Measurements from ENCODE around the gene MT1X.

MT1X gene

GRCh38 chr16:56645311-56645710 is 37.0 kb upstream of the MT1X start:
- DNase-seq (ENCODE audit: low read depth) = no peak
- no peak for TF ChIP-seq CTCF (IDR thresholded peaks at IDR 0.05; ENCODE audit: low read length, missing control alignments)
- no peak overlapping the region for H3K4me3 ChIP-seq (replicated peaks; ENCODE audit: low read depth, low read length)

- DNase-seq (ENCODE audit: low read depth) = no peak
- H3K4me3 ChIP-seq (replicated peaks; ENCODE audit: low read depth, low read length) = no peak overlapping the region
- TF ChIP-seq CTCF (IDR thresholded peaks at IDR 0.05; ENCODE audit: low read length, missing control alignments) = no peak
These were observed 36.4 kb upstream of the MT1X start for GRCh38 chr16:56645838-56646237.

- DNase-seq (ENCODE audit: low read depth) = no peak
- no peak overlapping the region for H3K4me3 ChIP-seq (replicated peaks; ENCODE audit: low read depth, low read length)
- TF ChIP-seq CTCF (IDR thresholded peaks at IDR 0.05; ENCODE audit: low read length, missing control alignments) = no peak
These were observed 34.4 kb upstream of the MT1X start for GRCh38 chr16:56647641-56648431.

GRCh38 chr16:56649271-56649670 is 33.0 kb upstream of the MT1X start:
- TF ChIP-seq CTCF (IDR thresholded peaks at IDR 0.05; ENCODE audit: low read length, missing control alignments) = no peak
- DNase-seq (ENCODE audit: low read depth) = no peak

GRCh38 chr16:56649820-56650219 is 32.5 kb upstream of the MT1X start:
- DNase-seq (ENCODE audit: low read depth) = no peak
- no peak overlapping the region for H3K4me3 ChIP-seq (replicated peaks; ENCODE audit: low read depth, low read length)
- no peak for TF ChIP-seq CTCF (IDR thresholded peaks at IDR 0.05; ENCODE audit: low read length, missing control alignments)

More at GRCh38 chr16:56649271-56649670, 33.0 kb upstream of the MT1X start:
- no peak overlapping the region for H3K4me3 ChIP-seq (replicated peaks; ENCODE audit: low read depth, low read length)

GRCh38 chr16:56651586-56651985 is 30.7 kb upstream of the MT1X start, which contains the start of gene MT1B:
Gene MT1B (plus strand): TSS chr16:56651886. CDS start chr16:56651954, 68 bp downstream.
- H3K4me3 ChIP-seq (replicated peaks; ENCODE audit: low read depth, low read length) = no peak within 1 kb of the TSS
- no peak for DNase-seq (ENCODE audit: low read depth)
- TF ChIP-seq CTCF (IDR thresholded peaks at IDR 0.05; ENCODE audit: low read length, missing control alignments) = no peak

- no peak for TF ChIP-seq CTCF (IDR thresholded peaks at IDR 0.05; ENCODE audit: low read length, missing control alignments)
- H3K4me3 ChIP-seq (replicated peaks; ENCODE audit: low read depth, low read length) = no peak overlapping the region
- no peak for DNase-seq (ENCODE audit: low read depth)
These were observed 29.7 kb upstream of the MT1X start for GRCh38 chr16:56652600-56652999.

All from fibroblast of pulmonary artery (primary cell).